Measurements from ENCODE around the gene NCAPG2.

- no peak for TF ChIP-seq ZBTB11 (CRISPR knock-in tag; IDR thresholded peaks at IDR 0.05)
- TF ChIP-seq PRDM15 (CRISPR knock-in tag; IDR thresholded peaks at IDR 0.05) = no peak
- no peak for TF ChIP-seq MYC (IDR thresholded peaks at IDR 0.05; ENCODE audit: insufficient read depth, insufficient read length, insufficient replicate concordance, low read length, severe bottlenecking)
- TF ChIP-seq SKIL (IDR thresholded peaks at IDR 0.05; ENCODE audit: low read depth, poor library complexity, severe bottlenecking) = no peak
- no peak for TF ChIP-seq EP300 (IDR thresholded peaks at IDR 0.05; ENCODE audit: borderline replicate concordance in 1 of 2, control insufficient read depth in 1 of 2, low read depth in 2 of 2, low read length in 2 of 2)
- TF ChIP-seq EZH2 (IDR thresholded peaks at IDR 0.05; ENCODE audit: borderline replicate concordance, control insufficient read depth, low read depth, low read length) = no peak
- no peak for TF ChIP-seq REST (IDR thresholded peaks at IDR 0.05; ENCODE audit: low read depth, low read length)
- TF ChIP-seq CTCF (IDR thresholded peaks at IDR 0.05 in 2 of 3, conservative IDR thresholded peaks at IDR 0.05 in 1 of 3; ENCODE audit: control insufficient read depth in 2 of 3, extremely low read depth in 1 of 3, insufficient read depth in 1 of 3, low read depth in 3 of 3, low read length in 3 of 3) = no peak
- no peak for TF ChIP-seq CHD2 (IDR thresholded peaks at IDR 0.05; ENCODE audit: borderline replicate concordance, low read depth, low read length)
- no peak for TF ChIP-seq NR2C2 (IDR thresholded peaks at IDR 0.05; ENCODE audit: borderline replicate concordance, control insufficient read depth, insufficient read length, low read depth)
- TF ChIP-seq SUPT20H (IDR thresholded peaks at IDR 0.05; ENCODE audit: borderline replicate concordance, control insufficient read depth, low read depth, low read length) = no peak
Observed at GRCh38 chr7:158733220-158733519, 28.6 kb upstream of the NCAPG2 start.
